ENCODE data around the gene PGGHG. TPM values are rescaled to one million over a fixed set of nuclear protein-coding genes. Genes with fewer than 3 reads are reported as not detected.
A peak's percentile ranks its signal among the peaks of the same experiment; 100 is the strongest.

PGGHG gene
- total RNA-seq, 1 donor from 2014 or later: 25.1 TPM

- H3K4me3 Mint-ChIP-seq: peak overlapping the region; percentile 42
- peaks cover 47% of the 10 kb centered on the region for H3K4me1 Mint-ChIP-seq
- H3K9me3 Mint-ChIP-seq: no peaks in the 10 kb centered on the region
- TF ChIP-seq CTCF (conservative IDR thresholded peaks at IDR 0.05): no peak
- H3K27ac Mint-ChIP-seq (ENCODE audit: unreplicated experiment): peak overlapping the region; percentile 97
- no peaks in the 10 kb centered on the region for H3K36me3 Mint-ChIP-seq (ENCODE audit: low read depth)
- no peak for DNase-seq (ENCODE audit: low read depth, low spot score)
- no peaks in the 10 kb centered on the region for H3K27me3 Mint-ChIP-seq (ENCODE audit: low read depth)
These were observed 45.5 kb downstream of the PGGHG start for GRCh38 chr11:334264-334994.

GRCh38 chr11:335779-336658, 47.1 kb downstream of the PGGHG start:
- peak overlapping the region; percentile 95 for H3K27ac Mint-ChIP-seq (ENCODE audit: unreplicated experiment)
- H3K4me1 Mint-ChIP-seq: peaks cover 47% of the 10 kb centered on the region
- H3K9me3 Mint-ChIP-seq: no peaks in the 10 kb centered on the region
- H3K4me3 Mint-ChIP-seq: peak overlapping the region; percentile 78
- no peak for TF ChIP-seq CTCF (conservative IDR thresholded peaks at IDR 0.05)
- DNase-seq (ENCODE audit: low read depth, low spot score): no peak
- H3K27me3 Mint-ChIP-seq (ENCODE audit: low read depth): no peaks in the 10 kb centered on the region
- no peaks in the 10 kb centered on the region for H3K36me3 Mint-ChIP-seq (ENCODE audit: low read depth)

GRCh38 chr11:336659-337198, 47.8 kb downstream of the PGGHG start:
- H3K4me1 Mint-ChIP-seq: peaks cover 51% of the 10 kb centered on the region
- H3K4me3 Mint-ChIP-seq: no peak overlapping the region
- no peaks in the 10 kb centered on the region for H3K36me3 Mint-ChIP-seq (ENCODE audit: low read depth)
- TF ChIP-seq CTCF (conservative IDR thresholded peaks at IDR 0.05): no peak
- DNase-seq (ENCODE audit: low read depth, low spot score): no peak
- no peaks in the 10 kb centered on the region for H3K27me3 Mint-ChIP-seq (ENCODE audit: low read depth)
- no peaks in the 10 kb centered on the region for H3K9me3 Mint-ChIP-seq
- no peak overlapping the region for H3K27ac Mint-ChIP-seq (ENCODE audit: unreplicated experiment)

- no peaks in the 10 kb centered on the region for H3K27me3 Mint-ChIP-seq (ENCODE audit: low read depth)
- H3K27ac Mint-ChIP-seq (ENCODE audit: unreplicated experiment): no peak overlapping the region
- no peak for TF ChIP-seq CTCF (conservative IDR thresholded peaks at IDR 0.05)
- no peaks in the 10 kb centered on the region for H3K36me3 Mint-ChIP-seq (ENCODE audit: low read depth)
- H3K4me3 Mint-ChIP-seq: no peak overlapping the region
- H3K4me1 Mint-ChIP-seq: peaks cover 58% of the 10 kb centered on the region
- no peaks in the 10 kb centered on the region for H3K9me3 Mint-ChIP-seq
- DNase-seq (ENCODE audit: low read depth, low spot score): no peak
These were observed 48.8 kb downstream of the PGGHG start for GRCh38 chr11:337711-338110.

GRCh38 chr11:339963-340362, 51.0 kb downstream of the PGGHG start:
- no peak overlapping the region for H3K27ac Mint-ChIP-seq (ENCODE audit: unreplicated experiment)
- H3K27me3 Mint-ChIP-seq (ENCODE audit: low read depth): no peaks in the 10 kb centered on the region
- H3K4me1 Mint-ChIP-seq: peaks cover 41% of the 10 kb centered on the region
- no peaks in the 10 kb centered on the region for H3K9me3 Mint-ChIP-seq
- H3K4me3 Mint-ChIP-seq: no peak overlapping the region
- no peak for DNase-seq (ENCODE audit: low read depth, low spot score)
- no peak for TF ChIP-seq CTCF (conservative IDR thresholded peaks at IDR 0.05)
- no peaks in the 10 kb centered on the region for H3K36me3 Mint-ChIP-seq (ENCODE audit: low read depth)
